Non-pigmented ciliary epithelial cell (primary cell): ENCODE results near the gene SNAPC5.
"Not testable (repeated sequence)": the region's sequence is repeated elsewhere in the genome, so short reads cannot be mapped to it uniquely, and the experiment has no call there.

Source experiments
- DNase-seq: peaks from one replicate; pipeline ENCODE4 v3.0.0-alpha.2; 2010; ENCODE audit warnings: low read depth

SNAPC5 gene

GRCh38 chr15:66497502-66498455 lies at the start of gene SNAPC5:
Gene SNAPC5, minus strand, starts transcription at chr15:66497762. Its CDS starts 31 bp downstream, at chr15:66497731.
- DNase-seq = no peak

- DNase-seq = no peak
These were observed 47.7 kb upstream of the SNAPC5 start for GRCh38 chr15:66545255-66545654.

GRCh38 chr15:66542896-66543295 lies 45.3 kb upstream of the SNAPC5 start:
- DNase-seq = no peak

- DNase-seq = no peak
These were observed 37.5 kb upstream of the SNAPC5 start for GRCh38 chr15:66535056-66535455.

- no peak for DNase-seq
These were observed 27.3 kb upstream of the SNAPC5 start for GRCh38 chr15:66524838-66525237.

GRCh38 chr15:66523926-66524325 lies 26.4 kb upstream of the SNAPC5 start:
- no peak for DNase-seq

GRCh38 chr15:66515901-66516322 lies 18.4 kb upstream of the SNAPC5 start:
- DNase-seq = no peak

- DNase-seq = no peak
These were observed 17.0 kb upstream of the SNAPC5 start for GRCh38 chr15:66514586-66514985.

GRCh38 chr15:66508293-66508883 lies 10.8 kb upstream of the SNAPC5 start:
- no peak for DNase-seq

GRCh38 chr15:66505818-66506217 lies 8.3 kb upstream of the SNAPC5 start:
- no peak for DNase-seq

GRCh38 chr15:66505430-66505811 lies 7.9 kb upstream of the SNAPC5 start:
- no peak for DNase-seq

GRCh38 chr15:66504563-66505429 lies 7.2 kb upstream of the SNAPC5 start, which contains the start of the genes RPL4 and ZWILCH:
Gene RPL4, minus strand, starts transcription at chr15:66504855. Its CDS starts 65 bp downstream, at chr15:66504790.
Gene ZWILCH, plus strand, starts transcription at chr15:66505326. Its CDS starts 13 bp downstream, at chr15:66505339.
- no peak for DNase-seq

GRCh38 chr15:66503780-66504562 lies 6.4 kb upstream of the SNAPC5 start:
- DNase-seq = no peak

- not testable (repeated sequence) for DNase-seq
These were observed 5.6 kb upstream of the SNAPC5 start for GRCh38 chr15:66503041-66503648.

GRCh38 chr15:66502491-66502890 lies 4.9 kb upstream of the SNAPC5 start:
- DNase-seq = no peak

GRCh38 chr15:66500346-66500745 lies 2.8 kb upstream of the SNAPC5 start:
- not testable (repeated sequence) for DNase-seq

GRCh38 chr15:66498501-66499386 lies 1.2 kb upstream of the SNAPC5 start:
- DNase-seq = no peak

- DNase-seq = no peak
These were observed 536 bp downstream of the SNAPC5 start for GRCh38 chr15:66496951-66497501.

- no peak for DNase-seq
These were observed 3.3 kb downstream of the SNAPC5 start for GRCh38 chr15:66494262-66494661.

- DNase-seq = no peak
These were observed 5.7 kb downstream of the SNAPC5 start for GRCh38 chr15:66491846-66492245.
